Progenitor cell of endocrine pancreas (in vitro differentiated cells): Measurements from ENCODE around the gene PLEKHG5. TPM values are rescaled to one million over a fixed set of nuclear protein-coding genes. Genes with fewer than 3 reads are reported as not detected.

Source experiments
- DNase-seq: peaks from one replicate; pipeline ENCODE4 v3.0.0; 2021; ENCODE audit warnings: low spot score; ENCODE audit not compliant: unreplicated experiment
- H3K27ac Mint-ChIP-seq: 2 replicates; pipeline ENCODE4 v1.8.0; 2021; ENCODE audit warnings: mild to moderate bottlenecking, moderate library complexity, mixed read lengths
- H3K27me3 Mint-ChIP-seq: 2 replicates; pipeline ENCODE4 v1.8.0; 2021; ENCODE audit warnings: mixed read lengths
- H3K36me3 Mint-ChIP-seq: 2 replicates; pipeline ENCODE4 v1.8.0; 2022; ENCODE audit warnings: mixed read lengths; ENCODE audit not compliant: insufficient read depth
- H3K4me1 Mint-ChIP-seq: 2 replicates; pipeline ENCODE4 v1.8.0; 2021; ENCODE audit warnings: low read depth, mixed read lengths
- H3K4me3 Mint-ChIP-seq: 2 replicates; pipeline ENCODE4 v1.8.0; 2021; ENCODE audit warnings: low read depth, mild to moderate bottlenecking, moderate library complexity, mixed read lengths
- H3K9me3 Mint-ChIP-seq: 2 replicates; pipeline ENCODE4 v1.8.0; 2021; ENCODE audit warnings: low read depth, mixed read lengths
- total RNA-seq: library from RNA; stranded (reverse); gene quantifications from 2 replicates; pipeline ENCODE4 v1.2.1, GENCODE V29; 2021
- TF ChIP-seq, protein P1 (sequence below): fragments of 200-600 bp; sonication (generic); IDR thresholded peaks from one replicate; pipeline ENCODE4 v1.5.0; 2021; ENCODE audit warnings: antibody characterized with exemption, mild to moderate bottlenecking; ENCODE audit not compliant: unreplicated experiment

Gene PLEKHG5
- total RNA-seq, 1 donor from 2014 or later = 77.0 TPM

GRCh38 chr1:6473974-6474814 is 17.3 kb downstream of the PLEKHG5 start:
- Mint-ChIP-seq H3K27ac (no peak overlapping the region), H3K27me3 (no peaks in the 10 kb centered on the region), H3K4me3 (no peak overlapping the region), H3K4me1 (peaks cover 23% of the 10 kb centered on the region), H3K9me3 (no peaks in the 10 kb centered on the region), H3K36me3 (peaks cover 10% of the 10 kb centered on the region)
- TF ChIP-seq, protein P1, sequence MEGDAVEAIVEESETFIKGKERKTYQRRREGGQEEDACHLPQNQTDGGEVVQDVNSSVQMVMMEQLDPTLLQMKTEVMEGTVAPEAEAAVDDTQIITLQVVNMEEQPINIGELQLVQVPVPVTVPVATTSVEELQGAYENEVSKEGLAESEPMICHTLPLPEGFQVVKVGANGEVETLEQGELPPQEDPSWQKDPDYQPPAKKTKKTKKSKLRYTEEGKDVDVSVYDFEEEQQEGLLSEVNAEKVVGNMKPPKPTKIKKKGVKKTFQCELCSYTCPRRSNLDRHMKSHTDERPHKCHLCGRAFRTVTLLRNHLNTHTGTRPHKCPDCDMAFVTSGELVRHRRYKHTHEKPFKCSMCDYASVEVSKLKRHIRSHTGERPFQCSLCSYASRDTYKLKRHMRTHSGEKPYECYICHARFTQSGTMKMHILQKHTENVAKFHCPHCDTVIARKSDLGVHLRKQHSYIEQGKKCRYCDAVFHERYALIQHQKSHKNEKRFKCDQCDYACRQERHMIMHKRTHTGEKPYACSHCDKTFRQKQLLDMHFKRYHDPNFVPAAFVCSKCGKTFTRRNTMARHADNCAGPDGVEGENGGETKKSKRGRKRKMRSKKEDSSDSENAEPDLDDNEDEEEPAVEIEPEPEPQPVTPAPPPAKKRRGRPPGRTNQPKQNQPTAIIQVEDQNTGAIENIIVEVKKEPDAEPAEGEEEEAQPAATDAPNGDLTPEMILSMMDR = no peak
- no peak for DNase-seq

- Mint-ChIP-seq H3K27ac (no peak overlapping the region), H3K4me3 (no peak overlapping the region), H3K4me1 (peaks cover 21% of the 10 kb centered on the region), H3K27me3 (no peaks in the 10 kb centered on the region), H3K9me3 (no peaks in the 10 kb centered on the region), H3K36me3 (peaks cover 14% of the 10 kb centered on the region)
- DNase-seq = no peak
- TF ChIP-seq, protein P1 = no peak
These were observed 18.3 kb downstream of the PLEKHG5 start for GRCh38 chr1:6473156-6473555.

DNA sequence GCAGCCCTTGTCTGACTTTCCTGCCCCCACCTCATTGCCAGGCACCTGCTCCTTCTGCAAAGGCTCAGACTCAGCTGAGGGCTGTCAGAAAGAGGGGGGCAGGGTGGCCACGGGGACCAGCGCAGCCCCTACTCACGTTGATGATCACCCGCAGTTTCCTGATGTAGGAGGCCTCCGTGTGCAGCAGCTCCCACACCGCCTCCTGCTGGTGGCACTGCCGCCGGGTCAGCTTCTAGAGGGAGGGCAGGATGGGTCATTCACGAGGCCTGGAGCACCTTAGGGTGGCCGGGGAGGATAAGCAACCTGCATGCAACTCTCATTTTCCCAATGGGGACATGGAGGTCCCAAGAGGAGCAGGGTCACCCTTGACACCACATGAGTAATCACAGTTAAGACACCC is 19.1 kb downstream of the PLEKHG5 start:
- H3K4me1 Mint-ChIP-seq = peaks cover 18% of the 10 kb centered on the region
- H3K9me3 Mint-ChIP-seq = no peaks in the 10 kb centered on the region
- H3K27ac Mint-ChIP-seq = no peak overlapping the region
- no peaks in the 10 kb centered on the region for H3K27me3 Mint-ChIP-seq
- peaks cover 18% of the 10 kb centered on the region for H3K36me3 Mint-ChIP-seq
- no peak overlapping the region for H3K4me3 Mint-ChIP-seq
- TF ChIP-seq, protein P1 = peak; percentile 12
- DNase-seq = no peak

DNA sequence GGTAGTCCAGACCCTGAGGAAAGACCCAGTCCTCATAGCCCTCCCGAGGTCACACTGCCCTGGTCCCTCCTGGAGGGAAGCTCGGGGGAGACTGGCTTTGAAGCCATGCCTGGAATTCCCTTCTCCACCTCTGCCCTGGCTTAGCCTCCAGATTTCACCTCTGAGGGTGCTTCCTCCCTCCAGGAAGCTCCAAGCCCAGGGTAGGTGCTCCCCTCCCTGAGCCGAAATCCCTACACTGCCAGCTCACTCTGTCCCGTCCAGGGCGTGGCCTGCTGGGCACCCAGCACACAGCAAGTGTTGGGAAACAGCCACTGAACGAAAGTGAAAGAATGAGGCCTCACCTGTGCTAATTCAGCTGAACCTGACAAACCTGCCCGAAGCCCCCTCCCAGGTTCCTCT is 19.5 kb downstream of the PLEKHG5 start:
- no peaks in the 10 kb centered on the region for H3K27me3 Mint-ChIP-seq
- no peak overlapping the region for H3K27ac Mint-ChIP-seq
- H3K4me1 Mint-ChIP-seq = peaks cover 14% of the 10 kb centered on the region
- H3K36me3 Mint-ChIP-seq = peaks cover 21% of the 10 kb centered on the region
- TF ChIP-seq, protein P1 = no peak
- no peak for DNase-seq
- H3K9me3 Mint-ChIP-seq = no peaks in the 10 kb centered on the region
- H3K4me3 Mint-ChIP-seq = no peak overlapping the region

DNA sequence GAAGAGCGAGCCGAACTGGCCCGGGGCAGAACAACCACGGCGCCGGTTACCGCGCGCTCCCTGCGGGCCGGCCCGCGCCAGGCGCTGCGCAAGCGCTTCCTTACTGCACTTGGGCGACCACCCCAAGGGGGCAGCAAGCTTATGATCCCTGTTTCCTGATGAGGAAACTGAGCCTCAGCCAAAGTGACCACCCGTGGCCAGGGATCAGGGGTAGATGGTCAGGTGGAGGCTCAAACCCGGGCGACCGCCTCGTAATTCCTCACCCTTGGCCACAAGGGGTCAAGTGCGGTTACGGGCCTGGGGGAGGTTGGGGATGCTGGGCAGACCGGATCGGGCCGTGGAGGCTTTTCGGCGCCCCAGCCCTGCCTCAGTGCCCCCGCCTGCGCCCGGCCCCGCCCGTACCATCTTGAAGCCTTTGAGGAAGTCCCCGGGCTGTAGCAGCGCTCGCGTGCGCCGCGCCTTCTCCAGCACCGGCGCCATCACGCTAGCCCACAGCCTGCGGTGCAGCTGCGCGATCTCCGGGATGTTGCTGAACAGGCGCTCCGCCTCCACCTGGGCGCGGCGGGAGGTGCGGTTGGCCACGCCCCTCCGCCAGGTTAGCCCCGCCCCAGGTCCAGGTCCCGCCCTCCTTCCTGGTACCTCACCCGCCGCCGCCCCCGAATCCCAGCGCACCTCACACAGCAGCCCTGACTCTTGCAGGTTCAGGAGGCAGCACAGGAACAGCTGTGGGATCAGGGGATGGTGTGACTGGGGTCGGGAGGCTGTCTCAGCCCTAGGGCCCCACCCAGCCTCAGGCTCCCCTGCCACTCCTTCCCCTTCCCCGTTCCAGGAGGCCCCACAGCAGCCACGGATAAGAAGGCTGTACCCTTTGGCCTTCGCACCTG is 20.1 kb downstream of the PLEKHG5 start:
- H3K27me3 Mint-ChIP-seq = no peaks in the 10 kb centered on the region

More for the DNA sequence above, 20.1 kb downstream of the PLEKHG5 start:
- TF ChIP-seq, protein P1 = no peak
- no peak for DNase-seq
- Mint-ChIP-seq H3K36me3 (peaks cover 21% of the 10 kb centered on the region), H3K4me3 (no peak overlapping the region), H3K9me3 (no peaks in the 10 kb centered on the region), H3K4me1 (peaks cover 8% of the 10 kb centered on the region), H3K27ac (no peak overlapping the region)
